ENCODE results near the gene MYBL2.
"Not testable (repeated sequence)": the region's sequence is repeated elsewhere in the genome, so short reads cannot be mapped to it uniquely, and the experiment has no call there.

MYBL2 gene
- 0.17 to 8.7 (median 0.85) reads per million in 9 experiments for total RNA-seq

DNA sequence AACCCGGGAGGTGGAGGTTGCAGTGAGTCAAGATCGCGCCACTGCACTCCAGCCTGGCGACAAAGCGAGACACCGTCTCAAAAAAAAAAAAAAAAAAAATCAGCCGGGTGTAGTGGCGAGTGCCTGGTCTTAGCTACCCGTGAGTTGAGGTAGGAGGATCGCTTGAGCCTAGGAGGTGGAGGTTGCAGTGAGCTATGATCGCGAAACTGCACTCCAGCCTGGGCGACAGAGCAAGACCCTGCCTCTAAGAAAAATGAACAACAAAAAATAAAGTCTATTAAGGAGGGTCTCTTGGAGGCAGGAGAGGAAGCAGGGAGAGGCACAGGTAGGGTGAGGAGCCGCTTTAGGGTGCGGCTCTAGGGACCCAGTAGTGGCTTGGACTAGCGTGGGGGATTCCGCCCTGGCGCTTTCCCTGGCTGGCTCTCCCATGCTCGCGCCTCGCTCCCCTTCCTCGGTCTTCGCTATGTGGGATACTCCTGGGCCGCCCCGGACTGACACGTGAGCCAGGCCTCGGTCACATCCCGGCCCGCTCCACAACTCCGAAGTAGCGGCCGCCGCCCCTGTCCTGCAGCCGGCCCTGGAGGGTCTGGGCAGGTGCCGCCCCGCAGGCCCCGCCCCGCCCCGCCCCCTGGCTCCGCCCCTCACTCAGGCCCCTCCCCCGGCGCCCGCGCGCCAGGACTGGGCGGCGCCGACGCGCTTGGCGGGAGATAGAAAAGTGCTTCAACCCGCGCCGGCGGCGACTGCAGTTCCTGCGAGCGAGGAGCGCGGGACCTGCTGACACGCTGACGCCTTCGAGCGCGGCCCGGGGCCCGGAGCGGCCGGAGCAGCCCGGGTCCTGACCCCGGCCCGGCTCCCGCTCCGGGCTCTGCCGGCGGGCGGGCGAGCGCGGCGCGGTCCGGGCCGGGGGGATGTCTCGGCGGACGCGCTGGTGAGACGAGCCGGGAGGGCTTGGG, at the start of gene MYBL2:
Gene MYBL2, plus strand, starts transcription at position 739 of the 953 bp plus-strand sequence. Its CDS starts 170 bp downstream, at position 909.
- H3K27ac Mint-ChIP-seq, result no peak within 1 kb of the TSS
- H3K9me3 Mint-ChIP-seq, result no peaks in the 10 kb centered on the region
- H3K4me1 Mint-ChIP-seq (ENCODE audit: low read depth in 2 of 2), result peaks cover 0 to 1% of the 10 kb centered on the region in 2 donors
- H3K4me3 Mint-ChIP-seq, result peak within 1 kb of the TSS; percentile 49 to 59
- ATAC-seq (replicated peaks) (peak; percentile 97), DNase-seq (peak; percentile 56 to 58 (median 57))
- peaks cover 2% of the 10 kb centered on the region for H3K36me3 Mint-ChIP-seq (ENCODE audit: insufficient read depth)
- peaks cover 14 to 36% of the 10 kb centered on the region in 2 donors for H3K27me3 Mint-ChIP-seq

DNA sequence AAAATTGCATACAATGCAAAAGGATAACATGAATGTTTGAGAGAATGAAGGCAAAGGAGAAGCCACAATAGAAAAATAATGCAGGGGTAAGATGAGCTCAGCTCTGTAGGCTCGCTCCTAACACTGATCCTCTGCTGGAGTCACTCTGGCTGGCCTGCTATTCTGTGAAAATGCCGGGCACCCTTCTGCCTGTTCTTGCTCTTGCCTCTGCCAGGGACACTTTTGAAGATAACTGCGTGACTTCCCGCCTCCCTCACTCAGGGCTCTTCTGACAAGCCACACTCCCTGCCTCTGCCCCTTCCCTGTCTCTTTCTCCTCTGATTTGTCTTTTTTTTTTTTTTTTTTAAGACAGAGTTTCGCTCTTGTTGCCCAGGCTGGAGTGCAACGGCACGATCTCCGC, 35.3 kb upstream of the MYBL2 start:
- Mint-ChIP-seq H3K4me3 (no peak overlapping the region), H3K36me3 (ENCODE audit: insufficient read depth) (peaks cover 33% of the 10 kb centered on the region), H3K4me1 (ENCODE audit: low read depth in 2 of 2) (no peaks in the 10 kb centered on the region), H3K27me3 (no peaks in the 10 kb centered on the region), H3K9me3 (no peaks in the 10 kb centered on the region), H3K27ac (no peak overlapping the region)
- DNase-seq (no peak), ATAC-seq (replicated peaks) (no peak)

DNA sequence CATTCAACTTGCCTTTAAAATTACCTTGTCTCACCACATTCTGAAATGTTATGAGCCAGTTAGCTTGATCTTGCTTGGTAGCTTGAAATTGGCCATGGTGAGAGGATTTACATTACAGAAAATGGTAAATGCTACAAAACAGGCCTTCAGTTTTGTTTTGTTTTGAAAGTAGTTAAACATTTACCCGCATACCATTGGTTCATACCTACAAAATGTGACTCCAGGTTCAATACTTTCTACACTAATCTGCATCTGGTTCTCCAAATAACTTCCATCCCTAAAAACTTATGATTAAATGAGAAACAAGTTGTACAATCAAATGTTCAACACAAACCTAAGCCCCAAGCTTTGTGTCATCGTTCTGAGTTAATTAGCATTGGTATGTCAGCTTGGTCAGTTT, 30.5 kb upstream of the MYBL2 start:
- no peaks in the 10 kb centered on the region for H3K4me1 Mint-ChIP-seq (ENCODE audit: low read depth in 2 of 2)
- H3K36me3 Mint-ChIP-seq (ENCODE audit: insufficient read depth), result peaks cover 50% of the 10 kb centered on the region
- H3K27ac Mint-ChIP-seq, result no peak overlapping the region
- no peak overlapping the region for H3K4me3 Mint-ChIP-seq
- DNase-seq (no peak), ATAC-seq (replicated peaks) (no peak)
- H3K9me3 Mint-ChIP-seq, result no peaks in the 10 kb centered on the region
- H3K27me3 Mint-ChIP-seq, result no peaks in the 10 kb centered on the region

DNA sequence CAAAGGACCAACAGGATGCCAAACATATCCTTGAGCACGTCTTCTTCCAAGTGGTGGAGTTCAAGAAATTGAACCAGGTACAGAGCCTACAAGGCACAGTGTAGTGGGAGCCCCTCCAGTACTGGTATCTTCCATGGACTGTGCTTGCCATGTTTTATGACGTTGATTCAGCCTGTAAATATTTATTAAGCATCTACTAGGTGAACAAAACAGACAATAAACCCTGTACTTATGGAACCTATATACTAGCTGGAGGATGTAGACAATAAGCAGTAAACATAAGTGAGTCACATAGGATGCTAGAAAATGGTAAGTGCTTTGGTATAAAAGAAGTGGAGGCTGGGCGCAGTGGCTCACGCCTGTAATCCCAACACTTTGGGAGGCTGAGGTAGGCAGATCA, 24.4 kb upstream of the MYBL2 start:
- no peaks in the 10 kb centered on the region for H3K4me1 Mint-ChIP-seq (ENCODE audit: low read depth in 2 of 2)
- no peak overlapping the region for H3K27ac Mint-ChIP-seq
- no peak for DNase-seq
- H3K27me3 Mint-ChIP-seq, result no peaks in the 10 kb centered on the region
- no peak for ATAC-seq (replicated peaks)
- H3K36me3 Mint-ChIP-seq (ENCODE audit: insufficient read depth), result peaks cover 39% of the 10 kb centered on the region
- H3K4me3 Mint-ChIP-seq, result no peak overlapping the region
- H3K9me3 Mint-ChIP-seq, result no peaks in the 10 kb centered on the region

DNA sequence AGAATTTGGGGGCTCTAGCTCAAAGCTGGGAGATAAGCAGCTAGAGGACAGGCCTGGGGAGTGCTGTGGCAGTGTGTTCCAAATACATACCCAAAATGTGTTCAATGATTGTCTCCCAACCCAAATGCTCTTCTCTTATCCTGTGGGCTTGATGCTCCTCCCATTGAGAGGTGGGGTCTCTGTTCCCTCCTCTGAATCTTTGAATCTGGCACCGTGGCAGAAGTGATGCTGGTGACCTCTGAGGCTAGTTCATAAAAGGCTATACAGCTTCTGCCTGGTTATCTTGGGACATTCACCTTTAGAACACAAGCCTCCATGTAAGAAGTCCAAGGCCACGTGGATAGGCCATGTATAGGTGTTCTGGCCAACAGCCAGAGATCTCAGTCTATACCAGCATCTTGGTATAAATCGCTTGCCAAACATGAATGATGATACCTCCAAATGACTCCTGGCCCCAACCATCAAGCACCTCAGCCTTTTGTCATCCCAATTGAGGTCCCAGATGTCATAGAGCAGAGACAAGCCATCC, 15.9 kb upstream of the MYBL2 start:
- Mint-ChIP-seq H3K9me3 (no peaks in the 10 kb centered on the region), H3K27ac (no peak overlapping the region), H3K36me3 (ENCODE audit: insufficient read depth) (peaks cover 13% of the 10 kb centered on the region), H3K27me3 (no peaks in the 10 kb centered on the region), H3K4me3 (no peak overlapping the region), H3K4me1 (ENCODE audit: low read depth in 2 of 2) (no peaks in the 10 kb centered on the region)
- DNase-seq, result no peak
- no peak for ATAC-seq (replicated peaks)

DNA sequence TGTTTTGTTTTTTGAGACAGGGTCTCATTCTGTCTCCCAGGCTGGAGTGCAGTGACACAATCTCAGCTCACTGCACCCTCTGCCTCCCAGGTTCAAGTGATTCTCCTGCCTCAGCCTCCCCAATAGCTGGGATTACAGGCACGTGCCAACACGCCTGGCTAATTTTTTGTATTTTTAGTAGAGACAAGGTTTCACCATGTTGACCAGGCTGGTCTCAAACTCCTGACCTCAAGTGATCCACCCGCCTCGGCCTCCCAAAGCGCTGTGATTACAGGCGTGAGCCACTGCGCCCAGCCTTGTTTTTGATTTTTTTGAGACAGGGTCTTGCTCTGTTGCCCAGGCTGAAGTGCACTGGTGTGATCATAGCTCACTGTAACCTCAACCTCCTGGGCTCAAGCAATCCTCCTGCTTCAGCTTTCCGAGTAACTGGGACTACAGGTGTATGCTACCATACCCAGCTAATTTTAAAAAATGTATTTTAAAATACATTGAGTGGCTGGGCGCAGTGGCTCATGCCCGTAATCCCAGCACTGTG, 15.2 kb upstream of the MYBL2 start:
- not testable (repeated sequence) for H3K36me3 Mint-ChIP-seq (ENCODE audit: insufficient read depth); H3K9me3 Mint-ChIP-seq; ATAC-seq (replicated peaks); H3K4me1 Mint-ChIP-seq (ENCODE audit: low read depth in 2 of 2); H3K4me3 Mint-ChIP-seq; H3K27me3 Mint-ChIP-seq; DNase-seq; H3K27ac Mint-ChIP-seq

DNA sequence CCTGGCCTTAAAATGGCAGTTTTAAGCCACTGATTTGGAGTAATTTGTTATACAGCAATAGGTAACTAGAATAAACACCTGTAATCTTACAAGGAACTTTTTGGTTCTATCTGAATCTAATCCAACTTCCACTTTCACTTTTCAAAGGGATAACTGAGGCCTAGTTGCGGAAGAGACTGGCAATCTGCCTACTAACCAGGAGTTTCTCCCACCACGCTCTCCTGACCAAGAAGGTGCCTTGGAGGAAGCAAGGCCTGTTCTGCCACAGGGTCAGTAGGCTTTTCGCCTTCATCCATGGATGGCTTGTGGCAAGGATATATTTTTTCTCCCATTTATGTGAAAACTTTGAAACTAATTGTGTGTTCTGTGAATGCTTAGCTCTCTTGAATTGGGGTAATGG, 12.9 kb upstream of the MYBL2 start:
- H3K27me3 Mint-ChIP-seq, result no peaks in the 10 kb centered on the region

DNA sequence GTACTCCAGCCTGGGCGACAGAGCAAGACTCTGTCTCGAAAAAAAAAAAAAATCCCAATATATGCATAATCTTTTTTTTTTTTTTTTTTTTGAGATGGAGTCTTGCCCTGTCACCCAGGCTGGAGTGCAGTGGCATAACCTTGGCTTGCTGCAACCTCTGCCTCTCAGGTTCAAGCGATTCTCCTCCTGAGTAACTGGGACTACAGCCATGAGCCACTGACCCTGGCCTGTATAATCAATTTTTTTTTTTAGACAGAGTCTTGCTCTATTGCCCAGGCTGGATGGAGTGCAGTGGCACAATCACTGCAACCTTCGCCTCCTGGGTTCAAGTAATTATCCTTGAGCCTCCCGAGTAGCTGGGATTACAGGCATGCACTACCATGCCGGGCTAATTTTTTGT, 11.7 kb upstream of the MYBL2 start:
- not testable (repeated sequence) for H3K27me3 Mint-ChIP-seq; H3K9me3 Mint-ChIP-seq; ATAC-seq (replicated peaks); H3K4me3 Mint-ChIP-seq; DNase-seq; H3K27ac Mint-ChIP-seq
- Mint-ChIP-seq H3K4me1 (ENCODE audit: low read depth in 2 of 2) (peaks cover 11% of the 10 kb centered on the region in 2 donors), H3K36me3 (ENCODE audit: insufficient read depth) (peaks cover 11% of the 10 kb centered on the region)

More for the DNA sequence above, 12.9 kb upstream of the MYBL2 start:
- ATAC-seq (replicated peaks), result no peak
- no peaks in the 10 kb centered on the region for H3K9me3 Mint-ChIP-seq
- H3K36me3 Mint-ChIP-seq (ENCODE audit: insufficient read depth), result peaks cover 11% of the 10 kb centered on the region
- peaks cover 11% of the 10 kb centered on the region in 2 donors for H3K4me1 Mint-ChIP-seq (ENCODE audit: low read depth in 2 of 2)
- DNase-seq, result no peak
- H3K27ac Mint-ChIP-seq, result no peak overlapping the region
- no peak overlapping the region for H3K4me3 Mint-ChIP-seq

DNA sequence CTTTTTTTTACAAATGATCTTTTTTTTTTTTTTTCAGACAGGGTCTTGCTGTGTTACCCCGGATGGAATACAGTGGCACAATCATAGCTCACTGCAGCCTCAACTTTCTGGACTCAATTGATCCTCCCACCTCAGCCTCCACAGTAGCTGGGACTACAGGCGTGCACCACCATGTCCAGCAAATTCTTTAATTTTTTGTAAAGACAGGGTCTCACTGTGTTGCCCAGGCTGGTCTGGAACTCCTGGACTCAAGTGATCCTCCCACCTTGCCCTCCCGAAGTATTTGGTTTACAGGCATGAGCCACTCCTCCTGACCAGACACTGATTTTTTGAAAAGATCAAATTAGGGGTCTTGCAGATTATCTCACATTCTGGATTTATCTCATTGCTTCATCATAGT, 11.0 kb upstream of the MYBL2 start:
- peaks cover 11% of the 10 kb centered on the region in 2 donors for H3K4me1 Mint-ChIP-seq (ENCODE audit: low read depth in 2 of 2)
- no peaks in the 10 kb centered on the region for H3K27me3 Mint-ChIP-seq
- H3K27ac Mint-ChIP-seq, result peak overlapping the region in 1 of 2 donors; percentile 95
- peaks cover 11% of the 10 kb centered on the region for H3K36me3 Mint-ChIP-seq (ENCODE audit: insufficient read depth)
- H3K4me3 Mint-ChIP-seq, result peak overlapping the region; percentile 90 to 95
- DNase-seq, result no peak
- no peaks in the 10 kb centered on the region for H3K9me3 Mint-ChIP-seq
- no peak for ATAC-seq (replicated peaks)

DNA sequence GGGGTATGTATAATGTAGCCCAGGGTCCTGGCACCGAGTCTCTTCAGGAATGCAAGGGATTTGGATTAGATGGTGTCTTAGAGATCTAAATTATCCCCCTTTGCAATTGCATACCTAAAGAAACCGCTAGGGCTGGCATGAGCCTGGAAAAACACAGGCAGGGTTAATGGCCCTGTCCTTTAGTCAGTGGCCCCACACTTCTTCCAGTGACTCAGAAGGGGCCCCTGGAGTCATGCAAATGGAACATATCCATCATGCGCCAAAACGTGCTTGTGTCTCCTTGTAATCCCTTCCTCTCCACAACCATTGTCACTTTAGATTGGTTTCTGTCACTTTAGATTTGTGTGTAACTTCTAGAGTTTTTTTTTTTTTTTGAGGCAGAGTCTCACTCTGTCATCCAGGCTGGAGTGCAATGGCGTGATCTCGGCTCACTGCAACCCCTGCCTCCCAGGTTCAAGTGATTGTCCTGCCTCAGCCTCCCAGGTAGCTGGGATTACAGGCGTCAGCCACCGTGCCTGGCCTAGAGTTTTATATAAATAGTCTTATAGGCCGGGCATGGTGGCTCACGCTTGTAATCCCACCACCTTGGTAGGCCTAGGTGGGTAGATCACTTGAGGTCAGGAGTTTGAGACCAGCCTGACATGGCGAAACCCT, 8.7 kb upstream of the MYBL2 start:
- peak overlapping the region; percentile 95 for H3K27ac Mint-ChIP-seq
- ATAC-seq (replicated peaks) (no peak), DNase-seq (no peak)
- peaks cover 11% of the 10 kb centered on the region for H3K36me3 Mint-ChIP-seq (ENCODE audit: insufficient read depth)
- H3K4me3 Mint-ChIP-seq, result peak overlapping the region; percentile 90 to 95
- H3K9me3 Mint-ChIP-seq, result no peaks in the 10 kb centered on the region
- peaks cover 11% of the 10 kb centered on the region in 2 donors for H3K4me1 Mint-ChIP-seq (ENCODE audit: low read depth in 2 of 2)
- no peaks in the 10 kb centered on the region for H3K27me3 Mint-ChIP-seq

DNA sequence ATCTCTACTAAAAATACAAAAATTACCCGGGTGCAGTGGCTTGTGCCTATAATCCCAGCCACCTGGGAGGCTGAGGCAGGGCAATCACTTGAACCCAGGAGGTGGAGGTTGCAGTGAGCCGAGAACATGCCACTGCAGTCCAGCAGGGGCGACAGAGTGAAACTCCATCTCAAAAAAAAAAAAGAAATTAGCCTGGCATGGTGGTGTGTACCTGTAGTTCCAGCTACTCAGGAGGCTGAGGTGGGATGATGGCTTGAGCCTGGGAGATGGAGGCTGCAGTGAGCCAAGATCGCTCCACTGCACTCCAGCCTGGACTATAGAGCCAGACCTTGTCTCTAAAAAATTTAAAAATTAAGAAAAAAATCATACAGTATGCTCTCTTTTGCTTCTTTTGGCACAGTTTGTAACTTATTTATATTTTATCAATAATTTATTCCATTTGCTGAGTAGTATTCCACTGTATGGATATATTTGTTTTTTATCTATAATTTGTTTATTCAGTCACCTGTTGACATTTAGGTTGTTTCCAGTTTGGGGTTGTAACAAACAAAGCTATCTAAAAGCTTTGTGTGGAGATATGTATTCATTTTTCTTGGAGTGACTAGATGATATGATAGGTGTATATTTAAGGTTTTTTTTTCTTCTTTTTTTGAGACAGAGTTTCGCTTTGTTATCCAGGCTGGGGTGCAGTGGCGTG, 8.0 kb upstream of the MYBL2 start:
- no peak for ATAC-seq (replicated peaks)
- peak overlapping the region in 1 of 2 donors; percentile 95 for H3K27ac Mint-ChIP-seq
- H3K9me3 Mint-ChIP-seq, result no peaks in the 10 kb centered on the region
- peaks cover 11% of the 10 kb centered on the region for H3K36me3 Mint-ChIP-seq (ENCODE audit: insufficient read depth)
- H3K27me3 Mint-ChIP-seq, result no peaks in the 10 kb centered on the region
- H3K4me1 Mint-ChIP-seq (ENCODE audit: low read depth in 2 of 2), result peaks cover 11% of the 10 kb centered on the region in 2 donors
- peak overlapping the region in 1 of 2 donors; percentile 90 for H3K4me3 Mint-ChIP-seq
- DNase-seq, result no peak

DNA sequence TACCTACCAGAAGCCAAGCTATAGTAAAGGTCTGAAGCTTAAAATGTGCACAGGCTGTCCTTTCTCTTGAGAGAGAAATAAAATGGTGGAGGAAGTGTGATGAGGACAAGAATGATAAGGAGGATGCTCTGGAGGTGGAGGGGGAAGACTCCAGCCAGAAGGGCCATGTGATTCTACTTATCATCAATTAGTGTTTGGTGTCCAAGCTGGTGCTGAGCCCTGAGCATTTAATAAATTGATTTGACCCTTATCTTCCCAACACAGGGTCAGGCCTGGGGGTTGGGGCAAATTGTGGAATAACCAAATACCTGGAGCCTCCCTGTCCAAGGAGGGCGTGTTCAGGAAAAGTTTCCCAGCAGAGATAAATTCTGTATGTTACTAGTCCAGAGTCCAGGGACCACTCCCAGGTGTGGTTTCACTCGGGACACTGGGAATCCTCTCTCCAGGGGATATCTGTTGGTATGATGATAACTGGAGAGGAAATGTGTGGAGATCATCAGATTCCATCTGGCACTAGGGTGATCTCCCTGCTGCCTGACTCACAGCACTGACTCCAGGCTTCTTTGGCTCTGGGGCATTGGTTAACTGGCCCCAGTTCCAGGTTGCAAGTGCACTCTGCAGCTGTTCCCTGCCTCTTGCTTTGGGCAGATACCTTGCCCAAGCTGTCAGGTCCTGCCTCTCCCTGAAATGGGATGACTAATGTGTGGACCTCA, 3.8 kb upstream of the MYBL2 start:
- Mint-ChIP-seq H3K27ac (no peak overlapping the region), H3K27me3 (peaks cover 5 to 13% of the 10 kb centered on the region in 2 donors), H3K4me3 (no peak overlapping the region), H3K9me3 (no peaks in the 10 kb centered on the region), H3K36me3 (ENCODE audit: insufficient read depth) (no peaks in the 10 kb centered on the region), H3K4me1 (ENCODE audit: low read depth in 2 of 2) (peaks cover 0 to 1% of the 10 kb centered on the region in 2 donors)
- no peak for DNase-seq
- no peak for ATAC-seq (replicated peaks)
